GM19043 (cell line): ENCODE results near the gene PIGQ.

Experiments
- ATAC-seq: cut with Tn5 transposase; IDR thresholded peaks from one replicate; pipeline ENCODE4 v1.9.1; 2021; ENCODE audit warnings: low read depth; ENCODE audit not compliant: unreplicated experiment

PIGQ gene

DNA sequence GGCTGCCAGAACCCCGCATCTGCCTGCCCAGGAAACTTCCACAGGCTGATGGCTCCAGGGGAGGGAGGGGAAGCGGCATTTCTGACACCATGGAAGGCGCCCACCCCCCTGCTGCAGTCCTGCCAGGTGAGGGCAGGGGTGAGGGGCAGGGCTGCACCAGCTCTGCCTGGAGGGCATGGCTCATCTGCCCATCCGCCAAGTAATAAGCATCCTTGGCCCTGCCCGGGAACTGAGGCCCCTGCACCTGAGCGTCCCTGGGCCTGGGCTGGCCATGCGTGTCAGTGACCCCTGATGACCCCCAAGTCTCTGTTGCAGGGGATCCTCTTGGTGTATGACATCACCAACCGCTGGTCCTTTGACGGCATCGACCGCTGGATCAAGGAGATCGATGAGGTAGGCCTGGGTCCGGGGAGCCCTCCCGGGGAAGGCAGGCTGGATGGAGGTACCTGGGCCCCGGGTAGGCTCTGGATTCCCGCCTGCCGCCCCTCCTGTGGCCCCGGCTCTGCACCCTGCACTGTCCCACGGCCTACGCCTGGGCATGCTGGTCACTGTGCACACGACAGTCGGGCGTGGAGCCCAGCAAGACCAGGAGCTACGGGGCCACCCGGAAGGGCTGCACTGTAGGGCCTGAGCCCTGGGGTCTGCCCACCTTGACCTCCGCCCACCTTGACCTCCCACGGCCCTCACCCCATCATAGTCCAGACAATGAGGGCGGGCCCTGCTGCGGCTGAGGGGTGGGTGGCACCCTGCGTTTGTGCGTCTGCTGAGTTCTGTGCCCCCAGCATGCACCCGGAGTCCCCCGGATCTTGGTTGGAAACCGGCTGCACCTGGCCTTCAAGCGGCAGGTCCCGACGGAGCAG, 55.6 kb downstream of the PIGQ start:
- no peak for ATAC-seq

DNA sequence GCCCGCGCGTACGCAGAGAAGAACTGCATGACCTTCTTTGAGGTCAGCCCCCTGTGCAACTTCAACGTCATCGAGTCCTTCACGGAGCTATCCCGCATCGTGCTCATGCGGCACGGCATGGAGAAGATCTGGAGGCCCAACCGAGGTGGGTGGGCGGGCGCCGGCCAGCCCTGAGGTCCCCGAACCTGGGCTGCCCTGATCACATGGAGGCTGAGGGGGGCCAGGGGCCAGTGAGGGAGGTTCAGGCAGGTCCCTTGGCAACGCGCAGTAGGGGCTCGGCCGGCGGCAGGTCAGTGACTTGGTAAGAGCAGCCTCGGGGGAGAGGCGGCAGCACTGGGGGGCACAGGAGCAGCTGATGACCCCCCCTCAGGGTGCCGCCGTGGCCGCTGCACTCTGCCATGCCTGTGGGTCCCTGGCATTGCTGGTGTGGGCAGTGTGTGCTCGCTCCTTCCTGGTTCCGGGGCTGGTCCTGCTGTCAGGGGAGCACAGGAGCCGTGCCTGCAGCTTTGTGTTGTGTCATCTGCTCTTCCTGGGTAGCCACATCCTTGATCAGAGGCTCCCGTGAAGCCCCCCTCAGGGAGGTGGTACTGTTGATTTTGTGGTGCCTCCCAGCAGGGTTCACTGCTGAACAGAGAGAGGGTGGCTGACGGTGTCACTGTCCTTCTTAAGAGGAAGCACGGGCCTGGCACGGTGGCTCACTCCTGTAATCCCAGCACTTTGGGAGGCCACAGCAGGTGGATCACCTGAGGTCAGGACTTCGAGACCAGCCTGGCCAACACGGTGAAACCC, 56.4 kb downstream of the PIGQ start:
- ATAC-seq = no peak

DNA sequence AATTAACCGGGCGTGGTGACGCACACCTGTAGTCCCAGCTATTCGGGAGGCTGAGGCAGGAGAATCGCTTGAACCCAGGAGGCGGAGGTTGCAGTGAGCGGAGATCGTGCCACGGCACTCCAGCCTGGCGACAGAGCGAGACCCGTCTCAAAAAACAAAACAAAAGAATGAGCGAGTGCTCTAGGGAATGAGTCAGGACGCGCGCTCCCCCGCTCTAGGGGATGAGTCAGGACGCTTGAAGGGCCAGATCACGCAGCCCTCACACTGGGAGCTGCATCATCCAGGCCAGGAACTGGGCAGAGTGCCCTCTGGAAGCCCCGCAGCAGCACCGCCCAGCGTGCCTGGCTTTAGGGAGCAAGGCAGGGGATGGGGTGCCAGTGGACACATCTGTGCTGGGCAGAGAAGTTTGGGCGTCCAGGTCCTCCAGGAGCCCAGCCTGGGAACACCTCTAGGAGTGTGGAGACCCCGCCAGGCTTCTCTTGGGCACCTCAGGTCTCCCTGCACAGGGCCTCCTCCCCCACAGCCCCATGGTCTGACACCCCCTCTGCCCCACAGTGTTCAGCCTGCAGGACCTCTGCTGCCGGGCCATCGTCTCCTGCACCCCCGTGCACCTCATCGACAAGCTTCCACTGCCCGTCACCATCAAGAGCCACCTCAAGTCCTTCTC, 57.2 kb downstream of the PIGQ start:
- ATAC-seq = no peak

DNA sequence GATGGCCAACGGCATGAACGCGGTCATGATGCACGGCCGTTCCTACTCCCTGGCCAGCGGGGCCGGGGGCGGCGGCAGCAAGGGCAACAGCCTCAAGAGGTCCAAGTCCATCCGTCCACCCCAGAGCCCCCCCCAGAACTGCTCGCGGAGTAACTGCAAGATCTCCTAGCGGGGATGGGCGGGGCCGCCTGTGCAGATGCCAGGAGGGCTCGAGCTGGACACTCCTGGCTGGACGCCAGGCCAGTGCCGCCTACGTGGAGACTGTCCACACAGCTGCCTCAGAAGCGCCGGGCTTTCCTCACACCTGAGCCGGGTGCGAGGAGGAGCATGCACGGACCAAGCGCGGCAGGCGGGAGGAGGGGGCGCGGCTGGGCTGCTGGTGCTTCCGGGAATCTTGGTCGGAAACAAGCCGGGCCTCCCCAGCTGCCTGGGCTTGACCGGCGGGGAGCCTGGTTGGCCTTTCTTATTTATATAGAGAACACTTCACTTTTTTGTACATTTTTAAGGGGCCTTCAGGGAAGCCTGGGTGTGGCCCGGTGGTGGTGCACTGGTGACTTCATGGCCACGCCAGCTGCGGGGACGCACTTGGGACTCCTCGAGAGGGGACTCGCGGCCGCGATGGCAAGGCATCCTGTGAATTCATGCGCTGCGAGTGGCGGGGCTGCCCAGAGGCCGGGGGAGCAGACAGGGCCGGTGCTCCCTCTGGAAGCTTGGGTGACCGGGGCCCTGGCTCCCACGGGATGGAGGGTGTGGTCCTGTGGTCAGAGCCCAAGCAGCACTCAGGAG, 57.9 kb downstream of the PIGQ start:
- no peak for ATAC-seq

DNA sequence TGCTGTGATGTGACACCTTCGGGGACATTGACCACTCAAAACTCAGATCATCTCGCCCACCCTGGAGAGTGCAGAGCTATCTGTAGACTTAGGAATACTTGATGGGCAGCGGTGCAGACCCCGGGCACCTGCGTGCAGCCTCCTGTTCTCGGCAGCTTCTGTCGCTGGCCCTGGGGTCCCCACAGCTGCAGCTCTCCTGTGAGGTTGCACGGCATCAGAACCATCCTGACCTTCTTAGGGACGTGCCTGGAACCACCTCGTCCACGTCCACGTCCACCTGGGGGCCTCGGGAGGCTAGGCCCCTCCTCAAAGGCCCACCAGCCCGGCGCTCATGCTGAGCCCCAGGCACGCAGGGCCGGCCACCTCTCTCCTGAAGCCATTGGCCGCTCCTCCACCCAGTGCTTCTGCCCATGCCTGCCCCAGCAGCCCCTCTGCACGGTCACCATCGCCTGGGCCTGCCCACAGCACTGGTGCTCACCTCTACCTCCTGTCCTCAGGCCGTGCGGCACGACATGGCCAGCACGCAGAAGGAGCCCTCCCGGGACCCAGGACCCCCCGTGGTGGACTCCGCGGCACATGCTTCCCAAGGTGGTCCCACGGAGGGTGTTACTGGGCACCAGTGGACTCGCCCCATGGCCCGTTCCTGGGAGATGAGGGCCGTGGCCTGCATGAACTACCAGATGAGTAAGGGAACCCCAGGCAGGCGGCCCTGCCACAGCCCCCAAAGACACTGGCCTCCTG, 58.7 kb downstream of the PIGQ start:
- ATAC-seq = no peak

DNA sequence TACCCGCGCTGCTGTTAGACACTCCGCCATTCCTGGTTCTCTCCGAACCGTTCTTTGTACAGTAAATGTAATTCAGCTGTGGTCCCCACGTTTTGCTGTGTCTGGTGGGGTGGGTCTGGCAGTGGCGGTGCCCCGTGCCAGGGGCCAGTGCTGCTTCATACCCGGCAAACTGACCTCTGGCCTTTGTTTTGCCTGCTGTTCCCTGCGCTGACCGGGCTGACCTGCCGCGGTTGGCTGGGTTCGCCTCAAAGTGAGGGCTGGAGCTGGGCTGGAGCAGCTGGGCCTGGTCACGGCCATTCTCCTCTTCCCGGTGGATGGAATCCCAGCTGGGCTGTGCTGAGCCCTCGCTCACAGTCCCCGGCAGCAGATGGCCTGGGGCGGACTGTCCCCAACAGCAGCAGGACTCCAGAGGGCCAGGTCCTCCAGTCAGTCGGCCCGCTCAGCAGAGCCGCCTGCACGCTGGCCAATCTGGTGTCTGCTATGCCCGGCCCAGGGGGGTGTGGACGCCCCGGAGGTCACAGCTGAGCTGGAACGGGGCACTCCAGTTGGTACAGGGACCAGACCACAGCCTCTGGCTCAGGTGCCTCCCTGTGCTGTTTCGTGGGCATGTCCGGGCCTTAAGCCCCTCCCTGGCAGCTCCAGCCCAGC, 59.5 kb downstream of the PIGQ start:
- no peak for ATAC-seq

DNA sequence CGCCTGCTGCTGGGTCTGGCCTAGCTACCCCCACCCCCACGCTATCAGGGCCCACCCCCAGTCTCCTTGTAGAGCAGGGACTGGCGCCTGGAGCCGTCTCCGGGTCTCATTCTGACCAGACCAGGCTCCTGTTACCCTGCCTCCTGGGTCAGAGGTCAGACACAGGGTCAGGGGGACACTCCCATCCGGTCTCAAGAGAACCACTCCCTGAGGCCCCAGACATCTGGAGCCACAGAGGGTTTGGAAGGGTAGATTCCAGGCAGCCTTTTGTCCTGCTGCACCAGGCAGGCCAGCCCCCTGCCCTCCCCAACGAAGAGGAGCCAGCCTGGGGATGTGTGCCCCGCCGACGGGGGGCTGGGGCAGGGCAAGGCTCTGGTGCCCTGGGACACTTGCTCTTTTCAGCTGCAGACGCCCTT, 60.1 kb downstream of the PIGQ start:
- ATAC-seq = no peak

DNA sequence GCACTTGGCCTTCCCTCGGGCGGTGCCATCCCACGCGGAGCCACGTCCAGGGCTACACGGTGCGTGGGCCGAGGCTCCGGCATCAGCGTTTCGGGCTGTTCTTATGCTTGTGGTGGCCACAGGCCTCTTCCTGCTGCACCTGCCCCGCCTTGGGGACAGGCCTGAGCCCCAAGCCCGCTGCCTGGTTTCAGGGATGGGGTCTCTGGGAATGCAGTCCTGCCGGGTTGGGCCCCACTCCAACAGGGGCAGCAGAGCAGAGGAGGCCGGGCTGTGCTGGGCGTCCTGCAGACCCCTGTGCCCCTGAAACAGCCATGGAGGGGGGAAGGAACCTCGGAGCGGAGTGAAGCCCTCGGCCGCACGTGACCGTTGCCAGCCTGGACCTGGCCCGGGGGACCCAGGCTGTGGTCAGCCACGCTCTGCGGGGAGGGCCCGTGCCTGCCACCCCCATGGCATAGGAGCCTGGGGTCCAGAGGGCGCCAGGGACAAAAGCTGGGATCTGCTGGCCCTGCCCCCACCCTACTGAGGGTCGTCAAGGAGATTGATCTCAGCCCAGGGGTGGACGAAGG, 60.6 kb downstream of the PIGQ start:
- ATAC-seq = no peak

DNA sequence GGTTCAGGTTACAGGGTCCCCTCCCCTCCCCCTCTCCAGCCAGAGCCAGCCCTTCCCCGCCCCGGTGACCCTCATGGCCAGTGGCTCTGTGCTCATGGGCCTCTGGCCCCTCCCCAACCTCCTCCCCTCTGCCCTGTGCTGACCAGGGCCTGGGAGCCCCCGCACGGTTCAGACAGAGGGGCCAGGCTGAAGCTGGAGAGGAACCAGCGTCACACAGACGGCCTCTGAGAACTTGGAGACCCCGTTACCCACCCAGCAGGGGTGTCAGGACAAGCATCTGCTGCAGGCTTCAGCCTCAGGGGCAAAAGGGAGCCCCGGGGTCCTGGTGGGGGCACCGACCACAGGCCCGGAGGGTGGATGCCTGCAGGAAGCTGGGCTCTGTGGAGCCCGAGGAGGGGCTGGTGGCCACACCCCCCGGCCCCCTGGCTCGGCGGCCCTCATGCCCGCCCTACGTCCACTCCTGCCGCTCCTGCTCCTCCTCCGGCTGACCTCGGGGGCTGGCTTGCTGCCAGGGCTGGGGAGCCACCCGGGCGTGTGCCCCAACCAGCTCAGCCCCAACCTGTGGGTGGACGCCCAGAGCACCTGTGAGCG, 61.1 kb downstream of the PIGQ start, which contains the start of gene WFIKKN1:
TSS of gene WFIKKN1 (plus strand) at position 171 of the 591 bp plus-strand sequence. CDS start at position 440, 269 bp downstream.
- no peak for ATAC-seq

DNA sequence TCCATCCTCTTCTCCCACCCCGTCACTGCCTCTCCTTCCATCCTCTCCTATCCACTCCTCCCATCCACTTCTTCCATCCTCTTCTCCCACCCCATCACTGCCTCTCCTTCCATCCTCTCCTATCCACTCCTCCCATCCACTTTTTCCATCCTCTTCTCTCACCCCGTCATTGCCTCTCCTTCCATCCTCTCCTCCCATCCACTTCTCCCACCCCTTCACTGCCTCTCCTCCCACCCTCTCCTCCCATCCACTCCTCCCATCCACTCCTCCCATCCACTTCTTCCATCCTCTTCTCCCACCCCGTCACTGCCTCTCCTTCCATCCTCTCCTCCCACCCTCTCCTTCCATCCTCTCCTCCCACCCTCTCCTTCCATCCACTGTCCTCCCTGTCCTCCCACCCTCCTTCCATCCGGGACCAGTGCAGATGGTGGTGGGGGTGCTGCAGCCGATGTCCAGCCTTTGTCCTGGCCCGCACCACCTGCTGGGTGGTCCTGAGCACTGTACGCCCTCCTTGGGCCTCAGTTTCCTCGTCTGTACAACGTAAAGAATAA, 62.1 kb downstream of the PIGQ start:
- no peak for ATAC-seq

DNA sequence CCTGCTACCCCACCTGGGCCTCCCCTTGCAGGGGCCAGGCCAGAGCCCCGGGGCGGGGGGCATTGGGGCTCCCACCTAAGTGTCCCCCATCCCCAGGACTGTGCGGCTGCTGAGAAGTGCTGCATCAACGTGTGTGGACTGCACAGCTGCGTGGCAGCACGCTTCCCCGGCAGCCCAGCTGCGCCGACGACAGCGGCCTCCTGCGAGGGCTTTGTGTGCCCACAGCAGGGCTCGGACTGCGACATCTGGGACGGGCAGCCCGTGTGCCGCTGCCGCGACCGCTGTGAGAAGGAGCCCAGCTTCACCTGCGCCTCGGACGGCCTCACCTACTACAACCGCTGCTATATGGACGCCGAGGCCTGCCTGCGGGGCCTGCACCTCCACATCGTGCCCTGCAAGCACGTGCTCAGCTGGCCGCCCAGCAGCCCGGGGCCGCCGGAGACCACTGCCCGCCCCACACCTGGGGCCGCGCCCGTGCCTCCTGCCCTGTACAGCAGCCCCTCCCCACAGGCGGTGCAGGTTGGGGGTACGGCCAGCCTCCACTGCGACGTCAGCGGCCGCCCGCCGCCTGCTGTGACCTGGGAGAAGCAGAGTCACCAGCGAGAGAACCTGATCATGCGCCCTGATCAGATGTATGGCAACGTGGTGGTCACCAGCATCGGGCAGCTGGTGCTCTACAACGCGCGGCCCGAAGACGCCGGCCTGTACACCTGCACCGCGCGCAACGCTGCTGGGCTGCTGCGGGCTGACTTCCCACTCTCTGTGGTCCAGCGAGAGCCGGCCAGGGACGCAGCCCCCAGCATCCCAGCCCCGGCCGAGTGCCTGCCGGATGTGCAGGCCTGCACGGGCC, 62.9 kb downstream of the PIGQ start:
- ATAC-seq = no peak

DNA sequence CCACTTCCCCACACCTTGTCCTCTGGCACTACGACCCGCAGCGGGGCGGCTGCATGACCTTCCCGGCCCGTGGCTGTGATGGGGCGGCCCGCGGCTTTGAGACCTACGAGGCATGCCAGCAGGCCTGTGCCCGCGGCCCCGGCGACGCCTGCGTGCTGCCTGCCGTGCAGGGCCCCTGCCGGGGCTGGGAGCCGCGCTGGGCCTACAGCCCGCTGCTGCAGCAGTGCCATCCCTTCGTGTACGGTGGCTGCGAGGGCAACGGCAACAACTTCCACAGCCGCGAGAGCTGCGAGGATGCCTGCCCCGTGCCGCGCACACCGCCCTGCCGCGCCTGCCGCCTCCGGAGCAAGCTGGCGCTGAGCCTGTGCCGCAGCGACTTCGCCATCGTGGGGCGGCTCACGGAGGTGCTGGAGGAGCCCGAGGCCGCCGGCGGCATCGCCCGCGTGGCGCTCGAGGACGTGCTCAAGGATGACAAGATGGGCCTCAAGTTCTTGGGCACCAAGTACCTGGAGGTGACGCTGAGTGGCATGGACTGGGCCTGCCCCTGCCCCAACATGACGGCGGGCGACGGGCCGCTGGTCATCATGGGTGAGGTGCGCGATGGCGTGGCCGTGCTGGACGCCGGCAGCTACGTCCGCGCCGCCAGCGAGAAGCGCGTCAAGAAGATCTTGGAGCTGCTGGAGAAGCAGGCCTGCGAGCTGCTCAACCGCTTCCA, 63.7 kb downstream of the PIGQ start:
- ATAC-seq = no peak
